GF-D8 (cell line): ENCODE results near the gene NFS1.
"Not testable (repeated sequence)": the region's sequence is repeated elsewhere in the genome, so short reads cannot be mapped to it uniquely, and the experiment has no call there.

ENCODE experiments used
- DNase-seq: peaks from one replicate; lab custom pipeline; 2025; lab: John Stamatoyannopoulos, UW

NFS1 gene

DNA sequence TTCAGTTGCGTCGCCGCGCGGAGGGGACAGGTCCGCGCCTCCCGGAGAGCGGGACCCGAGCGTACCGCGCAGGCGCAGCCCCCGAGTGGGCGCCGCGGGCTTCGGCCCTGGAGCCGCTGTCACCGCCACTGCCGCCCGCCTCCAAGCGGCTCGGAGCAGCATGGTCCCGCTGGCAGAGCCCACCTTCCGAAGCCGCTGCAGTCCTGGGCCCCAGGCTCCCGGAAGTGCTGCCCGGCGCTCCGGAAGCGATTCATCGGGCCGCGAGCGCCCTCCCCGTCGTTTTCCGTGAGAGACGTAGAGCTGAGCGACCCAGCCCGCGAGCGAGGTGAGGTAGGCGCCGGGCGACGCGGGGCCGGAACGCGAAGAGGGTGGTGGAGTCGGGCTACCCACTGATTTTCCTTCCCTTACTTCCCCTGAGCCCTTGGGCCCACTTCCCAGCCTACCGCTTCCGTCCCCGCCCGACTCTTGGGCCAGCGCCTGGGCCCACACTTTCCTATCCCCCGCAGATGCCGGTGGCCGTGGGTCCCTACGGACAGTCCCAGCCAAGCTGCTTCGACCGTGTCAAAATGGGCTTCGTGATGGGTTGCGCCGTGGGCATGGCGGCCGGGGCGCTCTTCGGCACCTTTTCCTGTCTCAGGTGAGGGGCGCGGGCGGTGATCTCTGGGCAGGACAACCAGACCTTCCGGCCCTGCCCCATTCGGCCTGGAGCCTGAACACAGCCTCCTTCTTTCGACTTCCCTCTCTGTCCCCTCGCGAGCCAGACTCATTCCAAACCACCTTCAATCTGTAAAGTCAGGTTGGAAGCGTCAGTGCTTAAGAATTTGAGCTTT lies at the start of gene NFS1, which contains the start of gene ROMO1:
Gene NFS1, minus strand, starts transcription at position 226 of the 830 bp plus-strand sequence. Its CDS starts 64 bp downstream, at position 162.
Gene ROMO1, plus strand, starts transcription at position 279 of the 830 bp plus-strand sequence. Its CDS starts 228 bp downstream, at position 507.
- DNase-seq, result peak; percentile 57

GRCh38 chr20:35744492-35744841 lies 45.3 kb upstream of the NFS1 start:
- not testable (repeated sequence) for DNase-seq

- DNase-seq, result peak; percentile 39
Measured at GRCh38 chr20:35743693-35744491, 44.7 kb upstream of the NFS1 start.

DNA sequence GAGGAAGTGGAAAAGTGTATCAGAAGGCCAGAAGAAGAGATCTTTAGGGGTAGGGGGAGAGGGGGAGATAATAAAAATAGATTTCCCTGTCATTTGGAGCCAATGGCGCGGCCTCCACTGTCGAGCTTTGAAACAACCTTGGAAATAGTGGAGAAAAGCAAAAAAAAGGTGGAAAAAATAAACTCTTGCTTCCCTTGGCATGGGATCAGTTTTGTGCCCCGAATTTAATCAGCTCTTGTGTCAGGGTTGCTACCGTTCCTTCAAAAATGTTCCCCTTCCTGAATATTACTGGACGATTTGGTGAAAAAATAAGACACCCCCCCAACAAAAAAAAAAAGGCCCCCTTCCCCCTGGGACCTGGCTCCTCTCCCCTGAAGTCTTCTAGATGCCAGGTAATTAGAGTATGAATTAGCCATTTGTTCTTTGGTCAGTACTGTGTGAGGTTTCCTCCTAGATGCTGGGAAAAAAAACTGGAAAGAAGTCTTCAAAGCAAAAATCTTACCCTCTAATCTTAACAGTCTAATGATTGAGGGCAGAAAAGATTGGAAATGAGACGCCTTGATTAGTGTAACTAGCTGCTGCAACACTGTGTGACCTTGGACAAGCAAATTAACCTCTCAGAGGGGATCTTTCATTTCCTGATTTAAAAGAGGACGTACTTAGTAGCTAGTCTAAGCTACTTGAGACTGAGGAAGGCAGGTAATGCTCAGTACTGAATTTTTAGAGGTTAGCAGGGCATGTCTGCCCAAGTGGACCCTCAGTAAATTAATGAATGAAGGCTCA lies 43.8 kb upstream of the NFS1 start:
- peak; percentile 77 for DNase-seq

GRCh38 chr20:35741892-35742740 lies 43.0 kb upstream of the NFS1 start, which contains the start of gene RBM39:
RBM39 (minus strand) TSS chr20:35742260; CDS start chr20:35740874, 1,386 bp downstream.
- DNase-seq, result peak; percentile 99

GRCh38 chr20:35739294-35740163 lies 40.4 kb upstream of the NFS1 start:
- DNase-seq, result no peak

DNA sequence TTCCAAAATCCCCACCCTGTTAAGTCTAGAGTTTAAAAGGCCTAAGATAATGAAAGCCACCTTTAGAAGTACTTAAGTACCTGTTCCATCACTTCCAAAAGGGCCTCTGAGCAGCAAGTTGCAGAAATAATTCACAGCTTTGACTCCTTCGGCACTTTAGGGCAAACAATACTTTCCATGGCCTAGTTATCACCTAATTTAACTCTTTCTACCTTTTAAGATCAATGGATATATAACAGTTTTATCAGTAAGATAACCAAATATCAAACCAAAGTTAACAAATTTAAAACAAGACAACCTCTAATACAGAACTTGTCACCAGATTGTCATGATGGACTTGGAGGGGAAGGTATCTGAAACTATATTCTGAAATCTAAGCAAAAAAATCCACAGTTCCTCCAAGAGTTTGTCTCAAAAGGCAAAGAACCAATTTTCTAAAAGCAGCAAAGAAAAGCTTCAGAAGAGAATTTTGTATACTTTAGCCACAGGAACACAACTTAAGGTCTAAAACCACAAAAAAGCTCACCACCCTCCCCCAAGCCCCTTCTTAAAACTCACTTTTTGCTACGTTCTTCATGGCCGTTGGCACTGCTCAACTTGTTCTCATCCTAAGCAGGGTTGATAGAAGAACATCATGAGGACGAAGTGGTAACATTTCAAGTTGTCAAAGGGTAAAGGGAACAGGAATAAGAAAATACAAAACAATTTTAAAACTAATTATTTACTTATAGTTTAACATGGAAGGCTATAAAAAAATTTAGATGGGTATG lies 39.4 kb upstream of the NFS1 start:
- DNase-seq, result no peak

- DNase-seq, result no peak
Measured at GRCh38 chr20:35737865-35738333, 38.7 kb upstream of the NFS1 start.

DNA sequence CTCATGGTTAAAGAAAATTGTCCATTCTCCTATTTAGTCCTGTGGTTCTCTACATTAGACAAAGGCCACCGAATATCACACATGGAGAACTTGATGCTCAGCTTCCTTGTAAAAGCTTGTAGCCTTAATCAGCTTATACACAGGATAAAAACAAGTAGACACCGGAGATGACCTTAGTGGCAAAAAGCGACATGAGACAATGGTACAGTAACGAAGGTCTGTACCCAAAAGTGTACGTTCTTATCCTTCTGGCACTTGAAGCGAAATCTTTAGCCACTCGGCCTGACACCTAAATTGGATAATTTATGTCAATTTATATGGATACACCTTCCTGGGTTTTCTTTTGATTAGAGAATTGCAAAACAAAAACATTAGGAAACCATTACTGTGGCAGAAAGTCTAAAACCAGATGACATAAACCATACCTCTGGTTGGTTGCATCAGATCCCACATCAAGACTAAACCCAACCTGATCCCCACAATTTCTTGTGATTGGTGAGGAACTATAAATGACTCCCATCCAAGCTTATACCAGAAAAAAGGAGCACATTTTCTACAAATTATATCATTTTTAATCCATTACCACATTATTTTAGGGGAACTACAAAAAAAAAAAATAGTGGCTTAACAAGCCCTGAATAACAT lies 36.8 kb upstream of the NFS1 start:
- no peak for DNase-seq

DNA sequence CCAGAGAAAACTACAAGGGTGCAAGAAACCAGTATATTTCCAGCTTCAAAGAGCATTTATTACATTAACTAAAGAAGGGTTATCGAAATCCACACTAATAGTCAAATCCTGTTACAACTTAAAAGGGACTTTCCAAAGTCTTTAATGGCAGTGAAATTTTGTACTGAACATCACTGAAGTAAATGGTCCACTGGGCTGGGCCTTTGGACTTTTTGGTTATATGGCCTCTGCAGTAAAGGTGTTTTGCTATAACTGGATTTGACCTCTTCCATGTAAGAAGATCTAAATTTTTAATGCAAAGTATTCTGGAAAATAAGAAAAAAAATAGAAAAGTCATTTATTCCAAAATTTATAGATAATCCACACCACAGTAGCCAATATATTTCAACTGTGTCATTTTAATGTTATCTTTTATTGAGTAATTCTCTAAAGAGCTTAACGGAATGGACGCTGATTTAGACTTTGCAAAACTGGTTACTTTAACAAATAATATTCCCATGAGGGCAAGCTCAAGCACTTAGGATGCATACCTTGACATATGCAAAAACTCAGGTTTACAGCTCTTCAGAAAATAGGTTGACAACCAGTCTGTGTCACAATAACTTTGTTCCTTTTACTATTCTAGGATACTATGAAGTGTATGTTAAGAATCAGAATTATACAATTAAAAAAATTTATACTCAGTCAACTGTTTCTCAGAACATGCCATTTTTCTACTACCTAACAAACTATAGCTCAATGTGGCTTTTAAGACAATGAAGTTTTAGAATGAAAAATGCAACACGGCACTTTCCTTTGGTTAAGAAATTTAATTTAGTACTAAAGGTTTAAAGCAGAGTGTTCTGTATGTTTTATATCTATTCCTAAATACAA lies 35.9 kb upstream of the NFS1 start:
- DNase-seq, result no peak

DNA sequence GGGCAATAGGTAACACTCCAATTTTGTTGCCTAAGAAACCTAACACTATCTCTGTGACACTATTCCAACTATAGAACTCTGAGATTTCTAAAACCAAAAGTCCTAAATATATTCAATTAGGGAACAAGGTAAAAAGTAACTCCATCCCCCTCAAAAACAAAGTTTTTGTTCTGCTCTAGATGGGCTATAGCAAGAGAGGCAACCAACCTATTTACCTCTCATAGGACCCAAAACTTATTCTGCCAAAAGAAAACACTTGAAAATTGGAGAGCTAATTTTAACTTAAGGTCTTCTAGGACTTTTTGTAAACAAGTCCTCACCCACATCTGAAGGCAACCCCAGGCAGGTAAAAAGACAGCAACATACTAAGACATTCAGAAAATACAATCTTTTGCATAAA lies 35.2 kb upstream of the NFS1 start:
- no peak for DNase-seq

DNA sequence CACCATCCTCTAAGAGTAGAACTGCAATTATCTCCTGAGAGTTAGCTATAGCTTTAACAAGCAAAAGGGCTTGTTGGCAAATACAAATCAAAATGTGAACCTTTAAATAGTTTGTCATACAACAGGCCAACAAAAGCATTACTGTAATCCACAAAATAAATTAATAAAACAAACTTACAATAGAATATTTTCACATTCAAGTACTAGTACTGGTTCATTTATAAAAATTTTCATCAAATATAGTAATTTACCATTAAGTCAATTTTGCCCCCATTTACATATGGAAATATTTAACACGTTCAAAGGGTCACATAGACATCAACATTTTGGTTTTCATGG lies 33.5 kb upstream of the NFS1 start:
- DNase-seq, result no peak

- no peak for DNase-seq
Measured at GRCh38 chr20:35731862-35732643, 32.9 kb upstream of the NFS1 start.

DNA sequence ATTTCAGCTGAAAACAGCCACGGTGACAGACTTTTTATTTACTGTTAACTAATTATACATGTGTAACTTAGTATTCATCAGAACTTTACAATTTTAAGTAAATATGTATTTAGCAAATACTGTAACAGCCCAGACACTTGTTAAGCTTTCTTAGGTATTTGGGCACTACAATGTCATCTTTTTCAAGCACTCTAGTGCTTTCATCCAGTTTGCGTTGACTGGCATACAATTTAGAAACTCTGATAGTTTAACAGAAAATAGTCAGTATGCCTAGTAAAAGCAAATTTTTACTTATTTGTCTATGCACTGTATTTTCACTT lies 32.3 kb upstream of the NFS1 start:
- no peak for DNase-seq

- no peak for DNase-seq
Measured at GRCh38 chr20:35730583-35731468, 31.7 kb upstream of the NFS1 start.
